ENCODE results near the gene PRKCH. TPM values are rescaled to one million over a fixed set of nuclear protein-coding genes. Genes with fewer than 3 reads are reported as not detected.

PRKCH gene
- total and polyA plus RNA-seq, 9 donors: 10.2 to 15.5 (median 12.3) TPM

DNA sequence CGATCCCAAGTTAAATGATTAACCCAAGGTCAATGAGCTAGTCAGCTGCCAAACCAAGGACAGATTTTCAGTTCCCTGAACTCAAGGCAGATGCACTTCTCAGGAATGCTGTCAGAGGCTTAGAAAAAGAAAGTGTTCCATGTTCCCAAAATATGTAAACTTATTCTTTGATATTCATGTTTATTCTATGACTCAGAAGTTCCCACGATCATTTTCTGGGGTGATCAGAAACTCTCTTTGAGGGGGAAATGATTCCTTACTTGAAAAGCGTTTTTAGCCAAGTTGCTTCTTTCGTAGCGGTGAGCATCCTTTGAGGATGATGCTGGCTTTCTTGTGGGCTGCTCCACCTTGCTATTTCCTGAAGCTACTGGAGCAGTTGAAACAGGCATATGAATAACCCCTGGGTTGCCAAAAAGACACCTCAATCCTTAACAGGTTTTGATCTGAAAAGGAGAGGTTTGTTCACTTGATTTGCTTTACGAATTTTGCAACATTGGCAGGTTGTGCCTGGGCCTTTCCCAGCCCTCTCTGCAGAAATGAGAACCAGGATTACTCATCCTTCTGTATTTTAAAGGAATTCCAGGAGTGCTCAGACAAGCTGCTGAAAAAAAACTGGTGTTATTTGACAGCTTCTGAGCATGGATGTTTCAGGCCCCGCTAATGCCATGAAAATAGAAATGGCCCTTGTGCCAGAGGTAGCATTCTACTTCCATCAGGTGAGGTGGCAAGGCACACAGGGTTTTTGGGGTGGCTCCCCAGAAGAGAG, 252.6 kb downstream of the PRKCH start:
- DNase-seq: peak; percentile 48
- Histone ChIP-seq H3K27me3 (ENCODE audit: control insufficient read depth, insufficient read depth, low read length) (peaks cover 5% of the 10 kb centered on the region), H3K4me1 (ENCODE audit: control insufficient read depth, insufficient read depth, low read length) (peaks cover 41% of the 10 kb centered on the region), H3K27ac (ENCODE audit: low read length) (peak overlapping the region; percentile 40), H3K9me3 (replicated peaks; ENCODE audit: control insufficient read depth, low read depth, low read length) (no peaks in the 10 kb centered on the region), H3K4me3 (ENCODE audit: low read length) (no peak overlapping the region), H3K36me3 (ENCODE audit: control insufficient read depth, insufficient read depth, low read length) (no peaks in the 10 kb centered on the region)
- 61% methylated on average over 2 of the region's 7 CpGs for WGBS (ENCODE audit: insufficient coverage)

DNA sequence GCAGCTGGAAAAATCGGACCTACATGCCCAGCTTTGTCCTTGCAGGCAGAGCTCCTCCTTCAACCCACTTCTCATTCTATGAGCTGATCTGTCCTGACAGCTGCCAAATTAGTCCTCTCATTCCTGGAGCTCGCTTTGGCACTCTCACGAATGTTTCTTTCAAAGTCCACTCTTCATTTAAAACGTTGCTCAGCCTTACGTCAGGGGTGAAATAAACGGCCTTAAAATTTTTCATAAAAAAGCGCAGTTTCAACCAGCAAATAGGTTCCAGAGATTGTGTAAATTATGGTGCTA, 253.1 kb downstream of the PRKCH start:
- H3K27me3 ChIP-seq (ENCODE audit: control insufficient read depth, insufficient read depth, low read length): peaks cover 4% of the 10 kb centered on the region
- H3K36me3 ChIP-seq (ENCODE audit: control insufficient read depth, insufficient read depth, low read length): no peaks in the 10 kb centered on the region
- no peaks in the 10 kb centered on the region for H3K9me3 ChIP-seq (replicated peaks; ENCODE audit: control insufficient read depth, low read depth, low read length)
- no peak overlapping the region for H3K4me3 ChIP-seq (ENCODE audit: low read length)
- H3K4me1 ChIP-seq (ENCODE audit: control insufficient read depth, insufficient read depth, low read length): peaks cover 36% of the 10 kb centered on the region
- DNase-seq: no peak
- 78% methylated on average over 3 of the region's 7 CpGs for WGBS (ENCODE audit: insufficient coverage)
- H3K27ac ChIP-seq (ENCODE audit: low read length): no peak overlapping the region

DNA sequence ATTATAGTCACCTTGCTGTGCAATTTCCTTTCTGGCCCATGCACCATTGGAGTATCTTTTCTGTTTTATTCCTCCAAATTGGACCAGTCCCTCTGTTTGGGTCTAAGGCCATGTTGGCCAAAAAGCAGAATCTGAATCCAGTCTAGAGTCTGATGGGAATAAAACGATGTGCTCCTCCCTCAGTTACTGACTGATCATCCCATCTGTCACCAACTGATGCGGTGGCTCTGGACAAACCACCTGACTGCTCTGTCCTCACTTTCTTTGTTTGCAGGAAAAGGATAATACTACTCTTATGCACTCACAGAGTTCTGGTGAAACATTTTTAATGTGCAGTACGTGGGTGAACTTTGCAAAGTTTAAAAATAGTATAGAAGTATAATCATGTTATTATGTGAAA, 253.7 kb downstream of the PRKCH start:
- H3K9me3 ChIP-seq (replicated peaks; ENCODE audit: control insufficient read depth, low read depth, low read length): no peaks in the 10 kb centered on the region
- H3K27ac ChIP-seq (ENCODE audit: low read length): no peak overlapping the region
- no peak overlapping the region for H3K4me3 ChIP-seq (ENCODE audit: low read length)
- 100% methylated on average over 1 of the region's 3 CpGs for WGBS (ENCODE audit: insufficient coverage)
- H3K36me3 ChIP-seq (ENCODE audit: control insufficient read depth, insufficient read depth, low read length): no peaks in the 10 kb centered on the region
- peaks cover 29% of the 10 kb centered on the region for H3K4me1 ChIP-seq (ENCODE audit: control insufficient read depth, insufficient read depth, low read length)
- no peaks in the 10 kb centered on the region for H3K27me3 ChIP-seq (ENCODE audit: control insufficient read depth, insufficient read depth, low read length)
- no peak for DNase-seq

DNA sequence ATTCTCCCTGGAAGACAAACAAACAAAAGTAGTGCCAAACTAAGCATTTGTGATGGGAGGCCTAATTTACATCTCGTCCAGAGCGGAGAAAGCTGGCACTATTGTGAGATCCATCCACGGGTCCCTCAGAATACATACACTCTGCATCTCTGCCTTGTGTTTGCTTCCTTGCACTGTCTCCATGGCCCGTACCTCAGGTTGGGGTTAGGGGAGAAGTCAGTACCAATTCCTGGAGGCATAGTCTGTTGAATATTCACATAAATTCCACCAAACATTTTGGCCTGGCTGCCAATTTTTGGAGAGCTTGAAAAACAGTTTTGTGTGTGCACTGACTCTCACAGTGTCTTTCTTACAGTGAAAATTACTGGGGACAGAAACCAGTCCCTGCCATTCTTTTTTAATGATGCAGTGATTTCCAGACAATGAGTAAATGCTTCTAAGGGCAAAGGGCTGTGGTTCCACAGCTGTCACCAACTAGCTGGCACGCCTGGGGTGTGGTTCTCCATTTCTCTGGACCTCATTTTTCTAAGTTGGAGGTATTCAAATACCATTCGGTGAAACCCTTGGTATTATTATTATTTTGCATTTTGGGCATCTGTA, 254.3 kb downstream of the PRKCH start:
- whole genome bisulfite sequencing (ENCODE audit: insufficient coverage): 100% methylated on average over 1 of the region's 6 CpGs

DNA sequence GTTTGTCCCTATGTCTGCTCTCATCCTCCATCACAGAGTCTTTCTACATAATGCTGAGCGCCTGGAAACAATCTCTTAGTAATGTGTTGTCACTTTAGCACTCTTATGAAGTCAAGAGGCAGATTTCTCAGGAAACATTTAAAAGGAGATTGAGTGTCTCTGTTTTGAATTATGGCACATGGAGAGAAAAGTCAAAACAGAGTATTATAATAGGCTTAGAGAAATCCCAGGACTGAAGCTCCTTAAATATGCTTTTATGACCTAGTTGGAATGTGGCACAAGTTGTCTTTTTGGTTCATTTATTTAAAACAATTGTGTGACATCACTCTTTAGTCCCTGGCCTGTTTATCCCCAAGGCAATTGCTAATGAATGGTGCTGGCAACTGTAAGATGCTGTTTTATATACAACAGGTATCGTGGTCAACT, 256.1 kb downstream of the PRKCH start:
- Histone ChIP-seq H3K4me1 (ENCODE audit: control insufficient read depth, insufficient read depth, low read length) (peaks cover 22% of the 10 kb centered on the region), H3K4me3 (ENCODE audit: low read length) (no peak overlapping the region), H3K27ac (ENCODE audit: low read length) (no peak overlapping the region), H3K9me3 (replicated peaks; ENCODE audit: control insufficient read depth, low read depth, low read length) (no peaks in the 10 kb centered on the region), H3K27me3 (ENCODE audit: control insufficient read depth, insufficient read depth, low read length) (no peaks in the 10 kb centered on the region), H3K36me3 (ENCODE audit: control insufficient read depth, insufficient read depth, low read length) (no peaks in the 10 kb centered on the region)
- DNase-seq: no peak
- no CpG with 5 or more reads among the region's 2 CpGs for WGBS (ENCODE audit: insufficient coverage)

More for the DNA sequence above, 254.3 kb downstream of the PRKCH start:
- Histone ChIP-seq H3K27ac (ENCODE audit: low read length) (no peak overlapping the region), H3K27me3 (ENCODE audit: control insufficient read depth, insufficient read depth, low read length) (no peaks in the 10 kb centered on the region), H3K4me3 (ENCODE audit: low read length) (no peak overlapping the region), H3K9me3 (replicated peaks; ENCODE audit: control insufficient read depth, low read depth, low read length) (no peaks in the 10 kb centered on the region), H3K36me3 (ENCODE audit: control insufficient read depth, insufficient read depth, low read length) (no peaks in the 10 kb centered on the region), H3K4me1 (ENCODE audit: control insufficient read depth, insufficient read depth, low read length) (peaks cover 24% of the 10 kb centered on the region)
- no peak for DNase-seq

DNA sequence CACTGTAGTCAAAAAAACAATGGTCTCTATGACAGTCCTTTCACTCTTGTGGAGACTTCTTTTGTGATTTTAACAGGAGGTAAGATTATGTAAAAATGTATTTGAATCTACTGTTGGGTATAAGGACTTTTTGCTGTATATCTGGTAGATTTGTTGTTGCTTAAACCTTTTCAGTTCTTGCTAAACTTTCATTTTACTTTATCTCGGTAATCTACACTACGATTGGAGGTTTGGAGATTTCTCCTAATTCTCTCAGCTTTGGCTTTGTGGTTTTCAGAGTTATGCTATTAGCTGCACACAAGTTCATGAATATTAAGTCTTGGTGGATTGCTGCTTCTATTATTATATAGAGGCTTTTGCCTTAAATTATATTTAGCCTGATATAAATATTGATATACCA, 257.4 kb downstream of the PRKCH start:
- Histone ChIP-seq H3K27ac (ENCODE audit: low read length) (no peak overlapping the region), H3K36me3 (ENCODE audit: control insufficient read depth, insufficient read depth, low read length) (no peaks in the 10 kb centered on the region), H3K4me1 (ENCODE audit: control insufficient read depth, insufficient read depth, low read length) (peaks cover 14% of the 10 kb centered on the region), H3K4me3 (ENCODE audit: low read length) (no peak overlapping the region), H3K9me3 (replicated peaks; ENCODE audit: control insufficient read depth, low read depth, low read length) (no peaks in the 10 kb centered on the region), H3K27me3 (ENCODE audit: control insufficient read depth, insufficient read depth, low read length) (no peaks in the 10 kb centered on the region)
- no CpG with 5 or more reads among the region's 2 CpGs for WGBS (ENCODE audit: insufficient coverage)
- DNase-seq: no peak

DNA sequence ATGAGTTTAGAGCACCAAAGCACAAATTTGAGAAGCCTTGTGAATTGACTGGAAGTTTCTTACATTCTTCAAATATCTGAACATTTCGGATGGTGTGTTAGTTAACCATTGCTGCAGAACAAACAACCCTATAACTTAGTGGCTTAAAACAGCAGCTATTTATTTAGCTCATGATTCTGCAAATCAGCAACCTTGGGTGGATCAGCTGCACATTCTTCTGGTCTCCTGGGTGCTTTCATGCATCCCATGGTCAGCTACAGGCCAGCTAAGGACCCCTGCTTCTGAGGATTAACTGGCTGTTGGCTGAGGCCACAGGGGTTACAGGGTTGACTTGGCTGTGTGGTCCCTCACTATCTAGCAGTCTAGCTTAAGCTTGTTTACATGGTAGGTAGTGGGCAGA, 260.0 kb downstream of the PRKCH start:
- Histone ChIP-seq H3K36me3 (ENCODE audit: control insufficient read depth, insufficient read depth, low read length) (no peaks in the 10 kb centered on the region), H3K4me1 (ENCODE audit: control insufficient read depth, insufficient read depth, low read length) (peaks cover 11% of the 10 kb centered on the region), H3K9me3 (replicated peaks; ENCODE audit: control insufficient read depth, low read depth, low read length) (no peaks in the 10 kb centered on the region), H3K4me3 (ENCODE audit: low read length) (no peak overlapping the region), H3K27me3 (ENCODE audit: control insufficient read depth, insufficient read depth, low read length) (no peaks in the 10 kb centered on the region), H3K27ac (ENCODE audit: low read length) (no peak overlapping the region)
- WGBS (ENCODE audit: insufficient coverage): no CpG with 5 or more reads among the region's 1 CpG
- DNase-seq: no peak

DNA sequence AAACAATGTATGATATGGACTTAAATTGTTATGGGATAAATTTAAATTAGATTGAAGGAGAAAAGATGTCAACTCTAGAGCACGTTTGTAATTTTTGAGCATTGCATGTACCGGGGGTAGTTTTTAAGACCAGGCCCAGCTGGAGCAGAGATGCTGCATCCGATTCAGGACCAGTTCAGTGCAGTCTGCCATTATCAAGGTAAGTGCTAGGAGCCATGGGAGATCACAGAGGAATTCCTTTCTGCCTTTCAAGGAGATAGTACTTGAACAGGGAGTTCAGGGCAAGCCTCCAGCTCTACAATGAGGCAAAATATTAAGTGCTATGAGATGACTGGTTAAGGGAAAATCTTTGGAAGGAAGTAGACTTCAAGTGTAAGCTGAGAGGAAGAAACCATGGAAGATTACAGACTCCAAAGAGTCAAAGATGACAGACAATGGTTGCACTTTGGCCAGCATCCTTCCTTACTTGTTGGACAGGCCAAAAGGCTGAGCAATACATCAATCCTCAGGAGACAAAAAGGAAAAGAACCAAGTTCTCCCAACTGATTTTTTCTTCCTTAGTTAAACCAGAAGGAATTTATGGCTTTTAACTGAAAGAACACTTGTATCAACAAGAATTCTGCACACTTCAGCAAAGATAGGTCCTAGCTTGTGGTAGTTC, 260.7 kb downstream of the PRKCH start:
- WGBS (ENCODE audit: insufficient coverage): 94% methylated on average over 3 of the region's 3 CpGs
- DNase-seq: peak; percentile 72
- H3K27ac ChIP-seq (ENCODE audit: low read length): peak overlapping the region; percentile 1
- no peaks in the 10 kb centered on the region for H3K9me3 ChIP-seq (replicated peaks; ENCODE audit: control insufficient read depth, low read depth, low read length)
- H3K27me3 ChIP-seq (ENCODE audit: control insufficient read depth, insufficient read depth, low read length): no peaks in the 10 kb centered on the region
- no peak overlapping the region for H3K4me3 ChIP-seq (ENCODE audit: low read length)
- H3K4me1 ChIP-seq (ENCODE audit: control insufficient read depth, insufficient read depth, low read length): peaks cover 17% of the 10 kb centered on the region
- no peaks in the 10 kb centered on the region for H3K36me3 ChIP-seq (ENCODE audit: control insufficient read depth, insufficient read depth, low read length)

DNA sequence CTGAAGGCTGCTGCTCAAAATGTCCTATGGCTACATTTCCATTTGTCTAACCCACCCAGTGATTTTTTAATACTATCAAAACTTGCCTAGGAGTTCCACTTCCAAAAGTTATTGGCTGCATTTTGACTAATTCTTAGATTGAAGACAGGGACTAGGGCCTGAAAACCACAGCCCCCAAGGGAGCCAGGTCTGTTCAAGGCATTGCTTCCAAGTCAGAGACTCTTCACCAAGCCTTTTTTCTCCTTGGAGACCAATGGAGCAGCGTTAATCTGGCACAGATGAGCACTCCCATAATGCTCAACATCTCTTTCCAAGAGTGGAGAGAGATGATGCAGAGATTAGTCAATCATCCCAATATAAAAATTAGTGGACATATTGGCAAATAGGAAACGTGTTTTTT, 261.4 kb downstream of the PRKCH start:
- no peaks in the 10 kb centered on the region for H3K36me3 ChIP-seq (ENCODE audit: control insufficient read depth, insufficient read depth, low read length)
- no peaks in the 10 kb centered on the region for H3K9me3 ChIP-seq (replicated peaks; ENCODE audit: control insufficient read depth, low read depth, low read length)
- DNase-seq: peak; percentile 80
- peak overlapping the region; percentile 1 for H3K27ac ChIP-seq (ENCODE audit: low read length)
- no CpG with 5 or more reads among the region's 2 CpGs for WGBS (ENCODE audit: insufficient coverage)
- peaks cover 21% of the 10 kb centered on the region for H3K4me1 ChIP-seq (ENCODE audit: control insufficient read depth, insufficient read depth, low read length)
- no peaks in the 10 kb centered on the region for H3K27me3 ChIP-seq (ENCODE audit: control insufficient read depth, insufficient read depth, low read length)
- no peak overlapping the region for H3K4me3 ChIP-seq (ENCODE audit: low read length)

DNA sequence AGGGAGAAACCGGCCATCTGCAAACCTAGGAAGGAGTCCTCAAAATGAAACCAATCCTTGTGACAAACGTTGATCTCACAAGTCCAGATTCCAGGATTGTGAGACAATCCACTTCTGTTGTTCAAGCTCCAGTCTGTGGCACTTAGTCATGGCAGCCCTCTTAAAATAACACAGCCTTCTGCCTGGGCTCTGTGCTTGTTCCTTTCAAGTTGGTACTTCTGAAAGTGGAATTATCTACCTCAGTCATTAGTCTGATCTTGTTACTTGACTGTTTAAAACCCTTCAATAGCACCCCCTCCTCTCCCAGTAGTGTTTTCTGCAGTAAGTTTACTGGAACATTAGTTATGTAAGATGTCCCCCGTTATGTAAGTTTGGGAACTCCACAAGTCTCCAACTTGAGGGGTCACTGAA, 263.0 kb downstream of the PRKCH start:
- WGBS (ENCODE audit: insufficient coverage): 78% methylated on average over 2 of the region's 3 CpGs
- no peak for DNase-seq
- peaks cover 25% of the 10 kb centered on the region for H3K4me1 ChIP-seq (ENCODE audit: control insufficient read depth, insufficient read depth, low read length)
- no peak overlapping the region for H3K4me3 ChIP-seq (ENCODE audit: low read length)
- H3K27ac ChIP-seq (ENCODE audit: low read length): no peak overlapping the region
- no peaks in the 10 kb centered on the region for H3K9me3 ChIP-seq (replicated peaks; ENCODE audit: control insufficient read depth, low read depth, low read length)
- H3K36me3 ChIP-seq (ENCODE audit: control insufficient read depth, insufficient read depth, low read length): no peaks in the 10 kb centered on the region
- no peaks in the 10 kb centered on the region for H3K27me3 ChIP-seq (ENCODE audit: control insufficient read depth, insufficient read depth, low read length)

All from muscle of leg (tissue), 11 donors.